ENCODE results near the gene GFY. TPM values are rescaled to one million over a fixed set of nuclear protein-coding genes. Genes with fewer than 3 reads are reported as not detected.
A peak's percentile ranks its signal among the peaks of the same experiment; 100 is the strongest.

GFY gene
- total RNA-seq, 6 experiments from 2014 or later, result not detected

- H3K4me1 ChIP-seq, result no peaks in the 10 kb centered on the region
- H3K36me3 ChIP-seq, result no peaks in the 10 kb centered on the region
- intact Hi-C loops (cut with DNase I), result no loop called here
- no peak for TF ChIP-seq CTCF (IDR thresholded peaks at IDR 0.05)
- no peak for TF ChIP-seq POLR2A (IDR thresholded peaks at IDR 0.05)
- no peaks in the 10 kb centered on the region for H3K9me3 ChIP-seq
- no peaks in the 10 kb centered on the region for H3K27me3 ChIP-seq
- no peak within 1 kb of the TSS for H3K27ac ChIP-seq
- peak within 1 kb of the TSS in 2 of 3 donors; percentile 39 to 43 for H3K4me3 ChIP-seq
- DNase-seq, result peak; percentile 84 to 92 (median 90)
- WGBS (ENCODE audit: insufficient coverage, low coverage, low lambda C conversion rate, missing lambda C conversion rate), result 52% methylated on average over 22 of the region's 40 CpGs
- peak; percentile 67 to 85 (median 82) for ATAC-seq
Observed at GRCh38 chr19:49387936-49388372, 37.2 kb upstream of the GFY start, which contains the start of gene KASH5. TSS of gene KASH5 (plus strand) at chr19:49388249. CDS start at chr19:49390884, 2,635 bp downstream.

GRCh38 chr19:49389406-49389805, 35.8 kb upstream of the GFY start:
- ATAC-seq, result no peak
- DNase-seq, result no peak
- H3K4me1 ChIP-seq, result no peaks in the 10 kb centered on the region
- TF ChIP-seq CTCF (IDR thresholded peaks at IDR 0.05) (no peak), POLR2A (IDR thresholded peaks at IDR 0.05) (no peak)
- H3K27me3 ChIP-seq, result no peaks in the 10 kb centered on the region
- H3K4me3 ChIP-seq, result no peak overlapping the region
- H3K27ac ChIP-seq, result no peak overlapping the region
- 85% methylated on average over 6 of the region's 20 CpGs for WGBS (ENCODE audit: insufficient coverage, low coverage, low lambda C conversion rate, missing lambda C conversion rate)
- no peaks in the 10 kb centered on the region for H3K9me3 ChIP-seq
- intact Hi-C loops (cut with DNase I), result no loop called here
- no peaks in the 10 kb centered on the region for H3K36me3 ChIP-seq

GRCh38 chr19:49390131-49390928, 34.9 kb upstream of the GFY start:
- WGBS (ENCODE audit: insufficient coverage, low coverage, low lambda C conversion rate, missing lambda C conversion rate), result 43% methylated on average over 7 of the region's 26 CpGs
- Histone ChIP-seq H3K36me3 (no peaks in the 10 kb centered on the region), H3K4me1 (no peaks in the 10 kb centered on the region), H3K27ac (no peak overlapping the region), H3K9me3 (no peaks in the 10 kb centered on the region), H3K27me3 (peaks cover 0 to 5% of the 10 kb centered on the region in 2 donors), H3K4me3 (no peak overlapping the region)
- DNase-seq, result no peak
- no peak for ATAC-seq
- intact Hi-C loops (cut with DNase I), result no loop called here
- TF ChIP-seq CTCF (IDR thresholded peaks at IDR 0.05), result no peak
- TF ChIP-seq POLR2A (IDR thresholded peaks at IDR 0.05), result no peak

GRCh38 chr19:49390929-49391359, 34.2 kb upstream of the GFY start:
- no peak for ATAC-seq
- Histone ChIP-seq H3K27me3 (peaks cover 0 to 5% of the 10 kb centered on the region in 2 donors), H3K9me3 (no peaks in the 10 kb centered on the region), H3K27ac (no peak overlapping the region), H3K4me1 (no peaks in the 10 kb centered on the region), H3K4me3 (no peak overlapping the region), H3K36me3 (no peaks in the 10 kb centered on the region)
- DNase-seq, result no peak
- 39% methylated on average over 8 of the region's 9 CpGs for WGBS (ENCODE audit: insufficient coverage, low coverage, low lambda C conversion rate, missing lambda C conversion rate)
- TF ChIP-seq POLR2A (IDR thresholded peaks at IDR 0.05) (no peak), CTCF (IDR thresholded peaks at IDR 0.05) (no peak)
- intact Hi-C loops (cut with DNase I), result no loop called here

All from right lobe of liver (tissue), 6 donors.